HL-60 (cell line): Measurements from ENCODE around the gene BANP.
"Not testable (repeated sequence)": the region's sequence is repeated elsewhere in the genome, so short reads cannot be mapped to it uniquely, and the experiment has no call there.

Experiments used
- DNase-seq, 2 experiments: peaks; one replicate each; pipeline ENCODE4 v3.0.0-alpha.2; 2010 to 2020; ENCODE audit warnings: low read depth in 1 of 2, low spot score in 1 of 2
- H3K27ac ChIP-seq: fragments of 250-450 bp; sonication (Bioruptor Pico); replicated peaks from 2 replicates; pipeline ENCODE4 v1.5.1; 2020; ENCODE audit warnings: mild to moderate bottlenecking, moderate library complexity
- H3K27me3 ChIP-seq: fragments of 250-450 bp; sonication (Bioruptor Pico); 2 replicates; pipeline ENCODE4 v1.5.1; 2021; ENCODE audit warnings: mild to moderate bottlenecking, moderate library complexity; ENCODE audit not compliant: insufficient read depth, poor library complexity, severe bottlenecking
- H3K4me3 ChIP-seq: replicated peaks from 2 replicates; pipeline ENCODE4 v1.5.1; 2011; ENCODE audit warnings: mild to moderate bottlenecking, control low read depth, low read length; ENCODE audit not compliant: insufficient read depth
- GABPA ChIP-seq: IDR thresholded peaks from 2 replicates; pipeline ENCODE4 v1.6.1; 2012; ENCODE audit warnings: low read depth
- POLR2AphosphoS5 ChIP-seq: IDR thresholded peaks from 2 replicates; pipeline ENCODE4 v1.6.1; 2012; ENCODE audit warnings: low read depth
- SPI1 ChIP-seq: IDR thresholded peaks from 2 replicates; pipeline ENCODE4 v1.6.1; 2012; ENCODE audit warnings: low read depth, mild to moderate bottlenecking, borderline replicate concordance
- TF ChIP-seq, protein P1 (sequence below): IDR thresholded peaks from 2 replicates; pipeline ENCODE4 v1.6.1; 2012; ENCODE audit warnings: low read depth; ENCODE audit not compliant: insufficient replicate concordance
- TF ChIP-seq, protein P2 (sequence below): IDR thresholded peaks from one replicate; pipeline ENCODE4 v1.5.1; 2011; ENCODE audit warnings: low read length, control low read depth, inconsistent platforms; ENCODE audit not compliant: insufficient read depth

The BANP gene

DNA sequence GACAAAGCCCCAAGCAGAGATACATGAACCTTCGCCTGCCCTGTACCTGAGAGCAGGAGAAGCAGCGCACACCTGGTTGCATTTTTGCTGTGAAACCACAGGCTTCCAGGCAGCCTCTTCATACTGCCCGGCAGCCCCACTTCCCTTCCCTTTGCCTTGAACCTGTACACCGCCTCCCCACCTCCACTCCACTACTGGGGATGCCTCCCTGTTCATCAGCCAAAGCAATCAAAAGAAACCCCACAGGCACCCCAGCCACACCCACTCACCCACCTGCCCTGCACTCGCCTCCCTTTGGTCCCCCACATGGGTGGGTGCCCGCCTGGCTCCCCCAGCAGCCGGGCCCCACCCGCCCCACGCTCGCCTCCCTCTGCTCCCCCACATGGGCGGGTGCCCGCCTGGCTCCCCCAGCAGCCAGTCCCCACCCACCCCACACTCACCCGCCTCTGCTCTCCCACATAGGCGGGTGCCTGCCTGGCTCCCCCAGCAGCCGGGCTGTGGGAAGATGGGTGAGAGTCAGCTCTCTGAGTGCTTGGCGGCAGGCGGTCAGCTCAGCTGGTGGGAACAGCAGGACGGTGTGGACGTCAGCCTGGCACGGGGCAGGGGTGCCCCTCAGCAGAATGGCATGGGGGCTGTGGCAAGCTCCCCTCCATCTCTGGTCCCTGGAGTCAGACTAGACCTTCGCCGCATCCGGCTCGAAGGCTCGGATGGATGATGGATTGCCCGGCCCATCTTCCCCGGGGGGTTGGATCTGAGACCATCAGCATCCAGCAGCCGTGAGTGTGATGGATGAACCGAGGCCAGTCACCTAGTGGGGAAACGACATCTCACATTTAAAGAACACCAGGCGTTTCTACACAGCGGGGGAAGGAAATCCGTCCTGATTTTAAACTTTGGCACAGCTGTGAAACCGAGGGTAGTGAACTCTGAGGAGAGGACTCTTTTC, 135.6 kb downstream of the BANP start:
- Histone ChIP-seq H3K27me3 (no peaks in the 10 kb centered on the region), H3K4me3 (no peak overlapping the region), H3K27ac (no peak overlapping the region)
- TF ChIP-seq, protein P1, sequence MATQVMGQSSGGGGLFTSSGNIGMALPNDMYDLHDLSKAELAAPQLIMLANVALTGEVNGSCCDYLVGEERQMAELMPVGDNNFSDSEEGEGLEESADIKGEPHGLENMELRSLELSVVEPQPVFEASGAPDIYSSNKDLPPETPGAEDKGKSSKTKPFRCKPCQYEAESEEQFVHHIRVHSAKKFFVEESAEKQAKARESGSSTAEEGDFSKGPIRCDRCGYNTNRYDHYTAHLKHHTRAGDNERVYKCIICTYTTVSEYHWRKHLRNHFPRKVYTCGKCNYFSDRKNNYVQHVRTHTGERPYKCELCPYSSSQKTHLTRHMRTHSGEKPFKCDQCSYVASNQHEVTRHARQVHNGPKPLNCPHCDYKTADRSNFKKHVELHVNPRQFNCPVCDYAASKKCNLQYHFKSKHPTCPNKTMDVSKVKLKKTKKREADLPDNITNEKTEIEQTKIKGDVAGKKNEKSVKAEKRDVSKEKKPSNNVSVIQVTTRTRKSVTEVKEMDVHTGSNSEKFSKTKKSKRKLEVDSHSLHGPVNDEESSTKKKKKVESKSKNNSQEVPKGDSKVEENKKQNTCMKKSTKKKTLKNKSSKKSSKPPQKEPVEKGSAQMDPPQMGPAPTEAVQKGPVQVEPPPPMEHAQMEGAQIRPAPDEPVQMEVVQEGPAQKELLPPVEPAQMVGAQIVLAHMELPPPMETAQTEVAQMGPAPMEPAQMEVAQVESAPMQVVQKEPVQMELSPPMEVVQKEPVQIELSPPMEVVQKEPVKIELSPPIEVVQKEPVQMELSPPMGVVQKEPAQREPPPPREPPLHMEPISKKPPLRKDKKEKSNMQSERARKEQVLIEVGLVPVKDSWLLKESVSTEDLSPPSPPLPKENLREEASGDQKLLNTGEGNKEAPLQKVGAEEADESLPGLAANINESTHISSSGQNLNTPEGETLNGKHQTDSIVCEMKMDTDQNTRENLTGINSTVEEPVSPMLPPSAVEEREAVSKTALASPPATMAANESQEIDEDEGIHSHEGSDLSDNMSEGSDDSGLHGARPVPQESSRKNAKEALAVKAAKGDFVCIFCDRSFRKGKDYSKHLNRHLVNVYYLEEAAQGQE: no peak
- TF ChIP-seq SPI1: no peak
- TF ChIP-seq, protein P2, sequence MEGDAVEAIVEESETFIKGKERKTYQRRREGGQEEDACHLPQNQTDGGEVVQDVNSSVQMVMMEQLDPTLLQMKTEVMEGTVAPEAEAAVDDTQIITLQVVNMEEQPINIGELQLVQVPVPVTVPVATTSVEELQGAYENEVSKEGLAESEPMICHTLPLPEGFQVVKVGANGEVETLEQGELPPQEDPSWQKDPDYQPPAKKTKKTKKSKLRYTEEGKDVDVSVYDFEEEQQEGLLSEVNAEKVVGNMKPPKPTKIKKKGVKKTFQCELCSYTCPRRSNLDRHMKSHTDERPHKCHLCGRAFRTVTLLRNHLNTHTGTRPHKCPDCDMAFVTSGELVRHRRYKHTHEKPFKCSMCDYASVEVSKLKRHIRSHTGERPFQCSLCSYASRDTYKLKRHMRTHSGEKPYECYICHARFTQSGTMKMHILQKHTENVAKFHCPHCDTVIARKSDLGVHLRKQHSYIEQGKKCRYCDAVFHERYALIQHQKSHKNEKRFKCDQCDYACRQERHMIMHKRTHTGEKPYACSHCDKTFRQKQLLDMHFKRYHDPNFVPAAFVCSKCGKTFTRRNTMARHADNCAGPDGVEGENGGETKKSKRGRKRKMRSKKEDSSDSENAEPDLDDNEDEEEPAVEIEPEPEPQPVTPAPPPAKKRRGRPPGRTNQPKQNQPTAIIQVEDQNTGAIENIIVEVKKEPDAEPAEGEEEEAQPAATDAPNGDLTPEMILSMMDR: no peak
- no peak for TF ChIP-seq GABPA
- TF ChIP-seq POLR2AphosphoS5: no peak
- DNase-seq: no peak

DNA sequence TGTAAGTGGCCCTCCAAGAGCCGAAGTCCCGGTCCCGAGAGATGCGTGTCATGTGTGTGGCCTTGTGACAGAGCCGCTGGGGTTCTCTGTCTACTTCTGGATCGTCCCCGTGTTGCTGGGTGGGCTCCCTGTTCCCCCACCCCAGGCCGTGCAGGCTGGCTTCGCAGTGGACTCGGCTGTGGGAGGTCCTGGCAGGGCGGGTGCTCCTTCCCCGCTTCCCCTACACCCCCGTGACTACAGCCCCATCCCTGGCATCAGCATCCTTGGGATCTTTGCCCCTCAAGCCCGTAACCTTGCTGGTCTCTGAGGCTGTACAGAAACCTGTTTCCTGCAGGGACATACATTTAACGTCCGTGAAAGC, 136.3 kb downstream of the BANP start:
- DNase-seq: no peak
- no peaks in the 10 kb centered on the region for H3K27me3 ChIP-seq
- TF ChIP-seq SPI1 (no peak), GABPA (no peak), POLR2AphosphoS5 (no peak)
- TF ChIP-seq, protein P1: no peak
- TF ChIP-seq, protein P2: no peak
- no peak overlapping the region for H3K27ac ChIP-seq
- no peak overlapping the region for H3K4me3 ChIP-seq

DNA sequence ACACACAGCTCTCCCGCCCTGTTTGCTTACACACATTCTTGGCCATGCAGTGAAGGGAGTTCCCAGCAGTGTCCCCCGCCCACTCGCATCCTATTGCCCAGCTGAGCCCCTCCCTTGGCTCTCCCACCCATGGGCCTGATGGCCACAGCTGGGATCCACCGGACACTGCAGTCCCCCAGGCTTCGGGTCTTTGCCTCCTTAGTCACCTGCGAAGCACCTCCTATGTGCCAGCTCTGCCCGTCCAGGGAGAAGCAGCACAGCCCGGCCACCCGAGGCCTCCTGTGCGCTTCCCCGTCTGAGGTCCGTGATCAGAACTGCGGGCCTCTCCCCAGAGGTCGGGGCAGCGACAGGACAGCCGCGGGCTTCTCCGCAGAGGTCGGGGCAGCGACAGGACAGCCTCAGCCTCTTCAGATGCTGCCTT, 136.9 kb downstream of the BANP start:
- H3K27me3 ChIP-seq: no peaks in the 10 kb centered on the region
- H3K27ac ChIP-seq: no peak overlapping the region
- no peak for DNase-seq
- H3K4me3 ChIP-seq: no peak overlapping the region
- no peak for TF ChIP-seq SPI1
- TF ChIP-seq, protein P1: no peak

DNA sequence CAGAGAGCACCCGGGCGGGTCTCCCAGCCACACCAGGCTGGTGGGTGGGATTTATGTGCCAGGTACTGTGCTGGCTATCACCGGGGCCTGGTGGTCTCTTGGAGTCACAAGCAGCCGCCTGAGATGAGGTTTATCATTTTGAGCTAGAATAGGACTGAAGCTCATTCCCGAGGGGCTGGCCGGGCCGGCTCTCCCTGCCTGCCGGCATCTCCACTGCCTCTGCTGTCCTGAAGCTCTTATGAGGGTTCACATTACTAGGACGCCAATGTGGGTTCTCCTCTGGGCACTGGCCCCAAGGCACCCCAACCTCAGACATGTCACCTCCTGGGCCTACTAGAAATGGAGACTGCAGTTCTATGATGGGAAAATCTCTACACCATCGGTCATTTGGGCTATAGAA, 137.4 kb downstream of the BANP start:
- not testable (repeated sequence) for DNase-seq, H3K27ac ChIP-seq

DNA sequence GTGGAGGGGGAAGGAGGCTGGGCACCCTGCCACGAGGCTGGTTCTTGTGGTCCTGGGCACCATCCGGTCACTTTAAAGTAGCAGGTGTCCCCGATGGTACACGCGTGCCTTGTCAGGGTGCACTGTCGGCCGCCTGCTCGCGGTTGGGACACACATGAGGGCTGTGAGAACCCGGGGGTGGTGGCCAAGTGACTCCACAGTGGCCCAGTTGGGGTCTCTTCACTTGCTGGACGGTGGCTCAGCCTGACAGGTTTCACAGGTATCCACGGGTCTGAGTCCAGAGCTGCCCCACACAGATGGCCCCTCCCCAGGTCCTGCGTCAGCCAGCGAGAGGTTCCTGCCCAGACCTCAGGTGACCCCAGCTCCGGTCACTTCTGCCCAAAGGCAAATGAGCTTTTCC, 137.8 kb downstream of the BANP start:
- not testable (repeated sequence) for DNase-seq, H3K4me3 ChIP-seq, H3K27ac ChIP-seq, H3K27me3 ChIP-seq

More for the DNA sequence above, 137.4 kb downstream of the BANP start:
- not testable (repeated sequence) for H3K27me3 ChIP-seq, H3K4me3 ChIP-seq

DNA sequence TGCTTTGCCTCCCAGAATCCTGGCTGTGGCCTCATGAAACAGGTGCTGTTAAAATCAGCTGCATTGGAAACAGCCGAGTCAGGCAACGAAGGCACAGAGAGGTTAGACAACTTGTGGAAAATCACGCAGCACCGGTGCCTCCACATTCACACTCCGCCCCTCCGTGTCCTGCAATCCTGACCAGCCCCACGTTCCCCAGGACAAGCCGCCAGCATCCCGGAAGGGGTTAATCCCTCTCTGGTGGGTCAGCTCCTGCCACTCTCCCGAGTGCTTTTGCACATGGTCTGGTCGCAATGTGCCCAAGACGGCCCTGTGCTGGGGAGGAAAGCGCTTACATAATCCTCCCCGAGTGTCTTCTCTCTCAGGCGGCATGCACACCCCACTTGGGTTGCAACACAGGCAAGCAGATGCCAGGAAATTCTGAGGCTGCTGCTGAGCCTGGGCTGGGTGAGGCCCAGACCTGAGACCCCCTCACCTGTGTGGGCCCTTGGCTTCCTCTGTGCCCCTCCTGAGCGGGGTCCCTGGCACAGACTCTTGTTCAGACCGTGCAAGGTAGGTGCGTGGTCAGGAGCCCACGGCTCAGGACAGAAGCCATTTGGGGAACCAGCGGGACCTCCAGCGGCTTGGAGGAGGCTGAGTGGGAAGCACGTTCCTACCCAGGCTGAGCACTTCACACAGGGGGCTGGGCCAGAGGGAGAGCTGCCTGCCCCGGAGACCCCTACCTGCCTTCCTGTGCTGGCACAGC, 138.6 kb downstream of the BANP start:
- H3K27me3 ChIP-seq, H3K27ac ChIP-seq: not testable (repeated sequence)
- DNase-seq: peak; percentile 12 to 62

More for the DNA sequence above, 138.6 kb downstream of the BANP start:
- not testable (repeated sequence) for H3K4me3 ChIP-seq
